Panc1 (cell line): ENCODE data around the gene HSD17B2.

Experiments used
- POLR2AphosphoS5 ChIP-seq: IDR thresholded peaks from 2 replicates; pipeline ENCODE4 v1.6.1; 2012; ENCODE audit warnings: mild to moderate bottlenecking, low read depth, low read length, moderate library complexity
- SIN3A ChIP-seq: IDR thresholded peaks from 2 replicates; pipeline ENCODE4 v1.6.1; 2012; ENCODE audit warnings: low read depth, mild to moderate bottlenecking, low read length, moderate library complexity, borderline replicate concordance; ENCODE audit not compliant: insufficient read depth
- TCF7L2 ChIP-seq: IDR thresholded peaks from 2 replicates; pipeline ENCODE4 v1.6.1; 2011; ENCODE audit warnings: mild to moderate bottlenecking, low read depth, low read length, inconsistent platforms
- TF ChIP-seq, protein P1 (sequence below): fragments of 450-650 bp; IDR thresholded peaks from 2 replicates; pipeline ENCODE4 v1.5.1; 2017; ENCODE audit warnings: mild to moderate bottlenecking
- TF ChIP-seq, protein P2 (sequence below), 2 experiments: IDR thresholded peaks; 2 replicates each; pipeline ENCODE4 v1.6.1; 2011 to 2012; ENCODE audit warnings: low read depth in 2 of 2, control low read depth in 1 of 2, low read length in 1 of 2, mild to moderate bottlenecking in 1 of 2, moderate library complexity in 1 of 2; ENCODE audit not compliant: insufficient read depth in 1 of 2

DNA sequence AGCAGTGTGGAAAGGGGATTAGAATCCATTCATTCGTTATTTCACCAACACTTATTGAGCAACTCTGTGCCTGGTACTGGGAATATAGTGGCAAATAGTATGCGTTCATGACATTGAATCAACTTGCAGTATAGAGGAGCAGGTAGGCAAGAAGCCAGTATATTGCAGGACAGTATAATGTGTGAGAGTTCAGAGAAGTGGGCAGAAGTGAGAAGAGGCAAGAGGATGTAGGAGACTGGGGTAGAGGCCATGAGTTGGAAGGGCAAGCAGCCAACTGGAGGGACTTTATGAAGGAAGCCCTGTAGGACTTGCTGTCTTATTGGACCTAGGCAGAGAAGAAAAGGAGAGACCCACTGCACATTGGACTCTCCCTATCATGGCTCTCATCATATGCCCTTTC is 12.3 kb downstream of the HSD17B2 start:
- TF ChIP-seq POLR2AphosphoS5 (no peak), SIN3A (no peak), TCF7L2 (no peak)
- TF ChIP-seq, protein P1, sequence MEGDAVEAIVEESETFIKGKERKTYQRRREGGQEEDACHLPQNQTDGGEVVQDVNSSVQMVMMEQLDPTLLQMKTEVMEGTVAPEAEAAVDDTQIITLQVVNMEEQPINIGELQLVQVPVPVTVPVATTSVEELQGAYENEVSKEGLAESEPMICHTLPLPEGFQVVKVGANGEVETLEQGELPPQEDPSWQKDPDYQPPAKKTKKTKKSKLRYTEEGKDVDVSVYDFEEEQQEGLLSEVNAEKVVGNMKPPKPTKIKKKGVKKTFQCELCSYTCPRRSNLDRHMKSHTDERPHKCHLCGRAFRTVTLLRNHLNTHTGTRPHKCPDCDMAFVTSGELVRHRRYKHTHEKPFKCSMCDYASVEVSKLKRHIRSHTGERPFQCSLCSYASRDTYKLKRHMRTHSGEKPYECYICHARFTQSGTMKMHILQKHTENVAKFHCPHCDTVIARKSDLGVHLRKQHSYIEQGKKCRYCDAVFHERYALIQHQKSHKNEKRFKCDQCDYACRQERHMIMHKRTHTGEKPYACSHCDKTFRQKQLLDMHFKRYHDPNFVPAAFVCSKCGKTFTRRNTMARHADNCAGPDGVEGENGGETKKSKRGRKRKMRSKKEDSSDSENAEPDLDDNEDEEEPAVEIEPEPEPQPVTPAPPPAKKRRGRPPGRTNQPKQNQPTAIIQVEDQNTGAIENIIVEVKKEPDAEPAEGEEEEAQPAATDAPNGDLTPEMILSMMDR, result no peak
- TF ChIP-seq, protein P2, sequence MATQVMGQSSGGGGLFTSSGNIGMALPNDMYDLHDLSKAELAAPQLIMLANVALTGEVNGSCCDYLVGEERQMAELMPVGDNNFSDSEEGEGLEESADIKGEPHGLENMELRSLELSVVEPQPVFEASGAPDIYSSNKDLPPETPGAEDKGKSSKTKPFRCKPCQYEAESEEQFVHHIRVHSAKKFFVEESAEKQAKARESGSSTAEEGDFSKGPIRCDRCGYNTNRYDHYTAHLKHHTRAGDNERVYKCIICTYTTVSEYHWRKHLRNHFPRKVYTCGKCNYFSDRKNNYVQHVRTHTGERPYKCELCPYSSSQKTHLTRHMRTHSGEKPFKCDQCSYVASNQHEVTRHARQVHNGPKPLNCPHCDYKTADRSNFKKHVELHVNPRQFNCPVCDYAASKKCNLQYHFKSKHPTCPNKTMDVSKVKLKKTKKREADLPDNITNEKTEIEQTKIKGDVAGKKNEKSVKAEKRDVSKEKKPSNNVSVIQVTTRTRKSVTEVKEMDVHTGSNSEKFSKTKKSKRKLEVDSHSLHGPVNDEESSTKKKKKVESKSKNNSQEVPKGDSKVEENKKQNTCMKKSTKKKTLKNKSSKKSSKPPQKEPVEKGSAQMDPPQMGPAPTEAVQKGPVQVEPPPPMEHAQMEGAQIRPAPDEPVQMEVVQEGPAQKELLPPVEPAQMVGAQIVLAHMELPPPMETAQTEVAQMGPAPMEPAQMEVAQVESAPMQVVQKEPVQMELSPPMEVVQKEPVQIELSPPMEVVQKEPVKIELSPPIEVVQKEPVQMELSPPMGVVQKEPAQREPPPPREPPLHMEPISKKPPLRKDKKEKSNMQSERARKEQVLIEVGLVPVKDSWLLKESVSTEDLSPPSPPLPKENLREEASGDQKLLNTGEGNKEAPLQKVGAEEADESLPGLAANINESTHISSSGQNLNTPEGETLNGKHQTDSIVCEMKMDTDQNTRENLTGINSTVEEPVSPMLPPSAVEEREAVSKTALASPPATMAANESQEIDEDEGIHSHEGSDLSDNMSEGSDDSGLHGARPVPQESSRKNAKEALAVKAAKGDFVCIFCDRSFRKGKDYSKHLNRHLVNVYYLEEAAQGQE (IDR thresholded peaks at IDR 0.05; ENCODE audit: insufficient read depth in 1 of 2, low read depth in 2 of 2, low read length in 1 of 2), result no peak
